SK-N-SH treated with all-trans-retinoic acid at 6 μM for 48 hours (cell line): ENCODE data around the gene GORASP1.

Experiments
- ARNTL ChIP-seq: fragments of 450-650 bp; formaldehyde crosslinking; IDR thresholded peaks from 2 replicates; pipeline ENCODE4 v1.5.0; 2020; ENCODE audit warnings: low read depth, mild to moderate bottlenecking, moderate library complexity, borderline replicate concordance
- TOX ChIP-seq: fragments of 250-450 bp; sonication (Bioruptor Pico); IDR thresholded peaks from 2 replicates; pipeline ENCODE4 v1.8.0; 2021; ENCODE audit warnings: mild to moderate bottlenecking, moderate library complexity, borderline replicate concordance
- ZNF565 ChIP-seq: fragments of 450-650 bp; formaldehyde crosslinking; conservative IDR thresholded peaks from 2 replicates; pipeline ENCODE4 v1.5.0; 2020; ENCODE audit warnings: low read depth, mild to moderate bottlenecking, moderate library complexity
- TF ChIP-seq, protein P1 (sequence below): fragments of 250-450 bp; sonication (Bioruptor Pico); IDR thresholded peaks from 2 replicates; pipeline ENCODE4 v1.8.0; 2020; ENCODE audit warnings: mild to moderate bottlenecking, moderate library complexity, borderline replicate concordance

DNA sequence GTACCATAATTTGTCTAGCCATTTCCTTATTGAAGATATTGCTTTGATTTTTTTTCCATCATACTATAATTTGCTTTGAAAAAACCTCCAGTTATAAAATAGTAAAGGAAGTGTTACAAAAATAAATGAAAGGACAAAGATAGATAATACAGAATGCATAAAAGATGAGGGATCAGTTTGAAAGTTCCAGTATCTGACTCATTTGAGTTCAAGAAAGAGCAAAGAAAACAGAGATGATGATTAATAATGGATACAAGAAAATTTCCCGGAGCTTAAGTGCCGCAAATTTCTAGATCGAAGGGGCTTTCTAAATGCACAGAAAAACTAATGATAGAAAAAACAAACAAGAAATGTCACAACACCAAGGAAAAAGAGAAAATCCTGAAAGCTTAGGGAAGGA, 51.3 kb downstream of the GORASP1 start:
- TF ChIP-seq ARNTL (CRISPR knock-in tag) (no peak), TOX (CRISPR knock-in tag) (no peak), ZNF565 (CRISPR knock-in tag) (no peak)
- TF ChIP-seq, protein P1, sequence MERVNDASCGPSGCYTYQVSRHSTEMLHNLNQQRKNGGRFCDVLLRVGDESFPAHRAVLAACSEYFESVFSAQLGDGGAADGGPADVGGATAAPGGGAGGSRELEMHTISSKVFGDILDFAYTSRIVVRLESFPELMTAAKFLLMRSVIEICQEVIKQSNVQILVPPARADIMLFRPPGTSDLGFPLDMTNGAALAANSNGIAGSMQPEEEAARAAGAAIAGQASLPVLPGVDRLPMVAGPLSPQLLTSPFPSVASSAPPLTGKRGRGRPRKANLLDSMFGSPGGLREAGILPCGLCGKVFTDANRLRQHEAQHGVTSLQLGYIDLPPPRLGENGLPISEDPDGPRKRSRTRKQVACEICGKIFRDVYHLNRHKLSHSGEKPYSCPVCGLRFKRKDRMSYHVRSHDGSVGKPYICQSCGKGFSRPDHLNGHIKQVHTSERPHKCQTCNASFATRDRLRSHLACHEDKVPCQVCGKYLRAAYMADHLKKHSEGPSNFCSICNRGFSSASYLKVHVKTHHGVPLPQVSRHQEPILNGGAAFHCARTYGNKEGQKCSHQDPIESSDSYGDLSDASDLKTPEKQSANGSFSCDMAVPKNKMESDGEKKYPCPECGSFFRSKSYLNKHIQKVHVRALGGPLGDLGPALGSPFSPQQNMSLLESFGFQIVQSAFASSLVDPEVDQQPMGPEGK (CRISPR knock-in tag), result no peak
